ENCODE results near the gene ASB6. TPM values are rescaled to one million over a fixed set of nuclear protein-coding genes. Genes with fewer than 3 reads are reported as not detected.

The ASB6 gene
- total RNA-seq, 4 donors from 2014 or later = 15.4 to 22.5 (median 17.6) TPM

DNA sequence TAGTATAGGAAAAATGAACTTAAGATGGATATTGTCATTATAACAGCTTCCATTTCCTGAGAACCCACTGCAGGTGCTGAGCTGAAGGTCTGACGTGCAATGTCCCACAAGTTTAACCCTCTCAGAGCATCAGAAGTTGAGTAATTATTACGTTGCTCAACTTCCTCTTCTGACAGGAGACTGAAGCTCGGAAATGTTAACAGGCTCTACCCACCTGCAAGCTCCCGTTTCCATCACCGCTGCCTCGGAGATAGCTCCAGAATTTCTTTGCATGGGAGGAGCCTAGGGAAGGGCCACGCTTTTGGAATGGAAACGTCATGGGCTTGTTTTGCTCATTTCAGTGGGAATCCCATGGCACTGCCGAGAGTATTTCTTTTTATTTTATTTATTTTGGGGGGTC lies 17.0 kb downstream of the ASB6 start:
- Histone ChIP-seq H3K36me3 (no peaks in the 10 kb centered on the region), H3K4me1 (peaks cover 20 to 68% (median 30%) of the 10 kb centered on the region in 3 donors), H3K27ac (peak overlapping the region in 3 of 4 donors; percentile 93 to 95 (median 93)), H3K4me3 (peak overlapping the region in 1 of 4 donors; percentile 86), H3K9me3 (no peaks in the 10 kb centered on the region), H3K27me3 (peaks cover 0 to 15% (median 0%) of the 10 kb centered on the region in 4 donors)
- 20 to 25% methylated on average over 9 of the region's 9 CpGs for WGBS, 2 donors
- intact Hi-C loops (cut with DNase I) = no loop called here
- no peak for DNase-seq
- TF ChIP-seq CTCF (IDR thresholded peaks at IDR 0.05) (no peak), POLR2A (IDR thresholded peaks at IDR 0.05) (no peak)

- H3K4me3 ChIP-seq = no peak overlapping the region
- intact Hi-C loops (cut with DNase I) = no loop called here
- H3K4me1 ChIP-seq = peaks cover 26 to 67% (median 30%) of the 10 kb centered on the region in 3 donors
- WGBS, 2 donors = 30 to 33% methylated on average over 9 of the region's 12 CpGs
- peak overlapping the region in 1 of 4 donors; percentile 29 for H3K27ac ChIP-seq
- H3K36me3 ChIP-seq = no peaks in the 10 kb centered on the region
- H3K9me3 ChIP-seq = no peaks in the 10 kb centered on the region
- no peak for DNase-seq
- H3K27me3 ChIP-seq = peaks cover 0 to 22% (median 0%) of the 10 kb centered on the region in 4 donors
- TF ChIP-seq CTCF (IDR thresholded peaks at IDR 0.05) = peak; percentile 66 to 80 (median 74)
- TF ChIP-seq POLR2A (IDR thresholded peaks at IDR 0.05) = no peak
Observed at GRCh38 chr9:129624168-129624759, 17.7 kb downstream of the ASB6 start.

- TF ChIP-seq POLR2A (IDR thresholded peaks at IDR 0.05) (no peak), CTCF (IDR thresholded peaks at IDR 0.05) (no peak)
Observed at GRCh38 chr9:129623331-129623730, 18.6 kb downstream of the ASB6 start.

DNA sequence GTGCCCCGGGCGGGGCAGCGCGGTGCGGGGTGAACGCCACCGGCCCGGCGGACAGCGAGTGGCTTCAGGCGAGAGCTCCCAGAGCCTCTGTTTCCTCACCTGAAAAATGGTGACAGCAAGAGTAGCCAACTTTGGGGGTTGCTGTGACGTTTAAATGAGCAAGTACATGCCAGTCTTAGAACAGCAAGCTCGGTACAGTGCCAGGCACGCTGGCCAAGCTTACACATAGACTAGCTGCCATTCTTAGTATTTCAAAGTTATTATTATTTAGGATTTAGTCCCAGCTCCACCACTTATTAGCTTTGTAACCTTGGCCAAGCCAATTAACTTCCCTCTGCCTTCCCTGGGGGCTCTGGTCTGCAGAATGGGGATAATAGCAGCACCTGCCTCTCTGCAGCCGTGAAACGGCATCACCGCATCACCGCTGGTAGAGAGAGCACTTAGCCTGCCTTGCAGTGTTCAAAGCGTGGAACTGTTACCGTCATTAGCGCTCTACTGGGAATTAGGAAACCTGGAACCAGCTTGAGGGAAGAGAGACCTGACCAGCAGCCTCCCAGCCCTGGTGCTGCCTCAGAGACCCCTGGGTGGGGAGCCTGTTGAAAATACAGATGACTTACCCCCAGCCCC lies 21.2 kb downstream of the ASB6 start, which contains the start of gene C9orf50:
TSS of gene C9orf50 (minus strand) at position 433 of the 627 bp plus-strand sequence. CDS start 527 bp downstream, outside the sequence.
- 17 to 47% methylated on average over 8 to 11 of the region's 21 CpGs for WGBS, 2 donors
- TF ChIP-seq CTCF (IDR thresholded peaks at IDR 0.05) (no peak), POLR2A (IDR thresholded peaks at IDR 0.05) (no peak)
- H3K4me3 ChIP-seq = peak within 1 kb of the TSS; percentile 39 to 66 (median 52)
- intact Hi-C loops (cut with DNase I) = no loop called here
- H3K4me1 ChIP-seq = peaks cover 11 to 34% (median 12%) of the 10 kb centered on the region in 3 donors
- H3K9me3 ChIP-seq = no peaks in the 10 kb centered on the region
- no peaks in the 10 kb centered on the region for H3K36me3 ChIP-seq
- H3K27ac ChIP-seq = peak within 1 kb of the TSS in 3 of 4 donors; percentile 0 to 45 (median 30)
- H3K27me3 ChIP-seq = peaks cover 0 to 24% (median 0%) of the 10 kb centered on the region in 4 donors
- no peak for DNase-seq

More at GRCh38 chr9:129623331-129623730, 18.6 kb downstream of the ASB6 start:
- no peaks in the 10 kb centered on the region for H3K36me3 ChIP-seq
- intact Hi-C loops (cut with DNase I) = no loop called here
- WGBS, 2 donors = 34 to 45% methylated on average over 6 of the region's 6 CpGs
- peaks cover 26 to 57% (median 28%) of the 10 kb centered on the region in 3 donors for H3K4me1 ChIP-seq
- peaks cover 0 to 24% (median 0%) of the 10 kb centered on the region in 4 donors for H3K27me3 ChIP-seq
- H3K27ac ChIP-seq = no peak overlapping the region
- no peak overlapping the region for H3K4me3 ChIP-seq
- H3K9me3 ChIP-seq = no peaks in the 10 kb centered on the region
- DNase-seq = no peak
